Epithelial cell of alveolus of lung (primary cell): ENCODE data around the gene LCP2. TPM values are rescaled to one million over a fixed set of nuclear protein-coding genes. Genes with fewer than 3 reads are reported as not detected.

ENCODE experiments used
- total RNA-seq: library from RNA; depleted of rRNA; stranded (reverse); fragments of >200 nt; gene quantifications from 2 replicates; pipeline ENCODE4 v1.2.1, GENCODE V29; 2015

The LCP2 gene
- total RNA-seq: under 0.01 TPM in 1 of 2 replicates, not detected in the other

GRCh38 chr5:170297589-170298462 is at the start of gene LCP2:
LCP2 (minus strand) TSS chr5:170297777; CDS start chr5:170297611, 166 bp downstream.

GRCh38 chr5:170232786-170233185 is 64.8 kb downstream of the LCP2 start, which contains the start of gene C5orf58:
C5orf58 (plus strand) TSS chr5:170232985; CDS start chr5:170234977, 1,992 bp downstream.

Other genes starting within 250 kb of the LCP2 start
- not detected in 2 replicates for gene FOXI1, start 191.9 kb downstream of the LCP2 start, total RNA-seq
- 1.4 TPM in 1 of 2 replicates, not detected in the other for gene C5orf58, start 64.8 kb downstream of the LCP2 start, total RNA-seq
- gene KCNMB1, start 91.6 kb upstream of the LCP2 start, total RNA-seq: not detected in 2 replicates
- not detected in 2 replicates for gene KCNIP1, start 206.2 kb upstream of the LCP2 start, total RNA-seq